ENCODE results near the gene CPM.
"Not testable (repeated sequence)": the region's sequence is repeated elsewhere in the genome, so short reads cannot be mapped to it uniquely, and the experiment has no call there.

The CPM gene

GRCh38 chr12:68851592-68852306, 81.2 kb downstream of the CPM start:
- no peak for DNase-seq (ENCODE audit: low spot score)

- DNase-seq (ENCODE audit: low spot score): no peak
Measured at GRCh38 chr12:68850390-68850789, 82.6 kb downstream of the CPM start.

- no peak for DNase-seq (ENCODE audit: low spot score)
Measured at GRCh38 chr12:68846811-68847210, 86.2 kb downstream of the CPM start.

- no peak for DNase-seq (ENCODE audit: low spot score)
Measured at GRCh38 chr12:68844788-68845695, 87.9 kb downstream of the CPM start.

- no peak for DNase-seq (ENCODE audit: low spot score)
Measured at GRCh38 chr12:68844318-68844745, 88.6 kb downstream of the CPM start.

- DNase-seq (ENCODE audit: low spot score): no peak
Measured at GRCh38 chr12:68842784-68843567, 90.0 kb downstream of the CPM start.

GRCh38 chr12:68842123-68842522, 90.8 kb downstream of the CPM start:
- no peak for DNase-seq (ENCODE audit: low spot score)

- DNase-seq (ENCODE audit: low spot score): no peak
Measured at GRCh38 chr12:68841717-68842116, 91.3 kb downstream of the CPM start.

- DNase-seq (ENCODE audit: low spot score): not testable (repeated sequence)
Measured at GRCh38 chr12:68841175-68841574, 91.8 kb downstream of the CPM start.

GRCh38 chr12:68839183-68840147, 93.5 kb downstream of the CPM start:
- DNase-seq (ENCODE audit: low spot score): no peak

GRCh38 chr12:68838046-68838886, 94.7 kb downstream of the CPM start:
- no peak for DNase-seq (ENCODE audit: low spot score)

GRCh38 chr12:68837215-68837614, 95.8 kb downstream of the CPM start:
- no peak for DNase-seq (ENCODE audit: low spot score)

GRCh38 chr12:68835333-68835908, 97.5 kb downstream of the CPM start:
- no peak for DNase-seq (ENCODE audit: low spot score)

- DNase-seq (ENCODE audit: low spot score): no peak
Measured at GRCh38 chr12:68833508-68833907, 99.5 kb downstream of the CPM start.

GRCh38 chr12:68832504-68832867, 100.5 kb downstream of the CPM start:
- no peak for DNase-seq (ENCODE audit: low spot score)

- DNase-seq (ENCODE audit: low spot score): no peak
Measured at GRCh38 chr12:68831751-68832503, 101.0 kb downstream of the CPM start.

- DNase-seq (ENCODE audit: low spot score): no peak
Measured at GRCh38 chr12:68831272-68831671, 101.7 kb downstream of the CPM start.

- no peak for DNase-seq (ENCODE audit: low spot score)
Measured at GRCh38 chr12:68828672-68829068, 104.3 kb downstream of the CPM start.
